CD14-positive monocyte (primary cell): ENCODE data around the gene ALG14. TPM values are rescaled to one million over a fixed set of nuclear protein-coding genes. Genes with fewer than 3 reads are reported as not detected.

ENCODE experiments used
- DNase-seq, 3 donors: peaks; one replicate each; pipeline ENCODE4 v3.0.0-alpha.2; 2011 to 2022
- H2AFZ ChIP-seq: 2 replicates; pipeline ENCODE4 v1.6.0; 2012; ENCODE audit warnings: mild to moderate bottlenecking, low read depth, low read length, inconsistent platforms; ENCODE audit not compliant: insufficient read depth, poor library complexity, severe bottlenecking
- H3K27ac ChIP-seq, 2 donors: 1 replicate in 1 of 2; 2 replicates in 1 of 2; pipeline ENCODE4 v1.5.1; 2012 to 2013; ENCODE audit warnings: low read length in 2 of 2, control low read depth in 1 of 2, inconsistent platforms in 1 of 2, low read depth in 1 of 2, mild to moderate bottlenecking in 1 of 2
- H3K27me3 ChIP-seq, 2 donors: one replicate each; pipeline versions ENCODE4 v1.6.0 to v1.6.1; 2011 to 2013; ENCODE audit warnings: low read length in 2 of 2; ENCODE audit not compliant: control insufficient read depth in 2 of 2, insufficient read depth in 2 of 2
- H3K36me3 ChIP-seq, 2 donors: replicated peaks in 1 of 2; 1 replicate in 1 of 2; 2 replicates in 1 of 2; pipeline versions ENCODE4 v1.5.1 to v1.6.1; 2012 to 2013; ENCODE audit warnings: low read length in 2 of 2, control low read depth in 1 of 2, inconsistent platforms in 1 of 2, mild to moderate bottlenecking in 1 of 2; ENCODE audit not compliant: insufficient read depth in 2 of 2, control insufficient read depth in 1 of 2
- H3K4me1 ChIP-seq, 2 donors: 1 replicate in 1 of 2; 2 replicates in 1 of 2; pipeline versions ENCODE4 v1.5.1 to v1.6.1; 2012 to 2013; ENCODE audit warnings: low read length in 2 of 2, control low read depth in 1 of 2, inconsistent platforms in 1 of 2, mild to moderate bottlenecking in 1 of 2, moderate library complexity in 1 of 2; ENCODE audit not compliant: insufficient read depth in 2 of 2, control insufficient read depth in 1 of 2
- H3K4me2 ChIP-seq: replicated peaks from 2 replicates; pipeline ENCODE3; 2012; ENCODE audit warnings: low read length, moderate library complexity, mild to moderate bottlenecking; ENCODE audit not compliant: poor library complexity, severe bottlenecking; ENCODE audit errors: extremely low read depth
- H3K4me3 ChIP-seq, 3 experiments: fragments of 200-600 bp in 1 of 3; sonication (generic) in 1 of 3; replicated peaks in 1 of 3; 1 replicate in 2 of 3; 2 replicates in 1 of 3; pipeline ENCODE4 v1.5.1; 2011 to 2013; ENCODE audit warnings: low read length in 3 of 3, mild to moderate bottlenecking in 3 of 3, control low read depth in 2 of 3, low read depth in 2 of 3, inconsistent platforms in 1 of 3, moderate library complexity in 1 of 3
- H3K79me2 ChIP-seq: 2 replicates; pipeline ENCODE4 v1.6.0; 2012; ENCODE audit warnings: mild to moderate bottlenecking, control low read depth, inconsistent platforms, low read length, moderate library complexity; ENCODE audit not compliant: insufficient read depth
- H3K9ac ChIP-seq: 2 replicates; pipeline ENCODE4 v1.6.0; 2017; ENCODE audit warnings: low read length, mild to moderate bottlenecking; ENCODE audit not compliant: insufficient read depth, poor library complexity, severe bottlenecking
- H3K9me3 ChIP-seq, 2 donors: replicated peaks in 1 of 2; 1 replicate in 1 of 2; 2 replicates in 1 of 2; pipeline versions ENCODE4 v1.5.1 to v1.6.1; 2012 to 2013; ENCODE audit warnings: low read length in 2 of 2, control low read depth in 1 of 2; ENCODE audit not compliant: control insufficient read depth in 1 of 2, insufficient read depth in 1 of 2
- H4K20me1 ChIP-seq: 2 replicates; pipeline ENCODE4 v1.6.0; 2012; ENCODE audit warnings: mild to moderate bottlenecking, low read length, control low read depth, moderate library complexity; ENCODE audit not compliant: insufficient read depth
- H3K27ac Mint-ChIP-seq, 7 donors: one replicate each; pipeline ENCODE4 v1.8.0; 2020; ENCODE audit warnings: mild to moderate bottlenecking in 7 of 7, mixed read lengths in 7 of 7, moderate library complexity in 6 of 7, inconsistent platforms in 2 of 7
- H3K27me3 Mint-ChIP-seq, 3 donors: one replicate each; pipeline ENCODE4 v1.8.0; 2021 to 2022; ENCODE audit warnings: low read depth in 3 of 3, mild to moderate bottlenecking in 3 of 3, mixed read lengths in 3 of 3, moderate library complexity in 3 of 3, inconsistent platforms in 1 of 3
- H3K36me3 Mint-ChIP-seq, 2 donors: one replicate each; pipeline ENCODE4 v1.8.0; 2020; ENCODE audit warnings: mixed read lengths in 2 of 2, inconsistent platforms in 1 of 2, mild to moderate bottlenecking in 1 of 2
- H3K4me1 Mint-ChIP-seq: one replicate; pipeline ENCODE4 v1.8.0; 2020; ENCODE audit warnings: mild to moderate bottlenecking, mixed read lengths
- H3K4me3 Mint-ChIP-seq, 2 donors: one replicate each; pipeline ENCODE4 v1.8.0; 2020; ENCODE audit warnings: mild to moderate bottlenecking in 2 of 2, mixed read lengths in 2 of 2, moderate library complexity in 1 of 2
- H3K9me3 Mint-ChIP-seq, 7 donors: one replicate each; pipeline ENCODE4 v1.8.0; 2020 to 2022; ENCODE audit warnings: mixed read lengths in 7 of 7, mild to moderate bottlenecking in 6 of 7, moderate library complexity in 6 of 7, inconsistent platforms in 2 of 7
- WGBS: methylation state at CpG from one replicate; pipeline ENCODE4 v1.1.5; 2013; ENCODE audit warnings: missing lambda C conversion rate; ENCODE audit not compliant: insufficient coverage; 5-methylcytosine and 5-hydroxymethylcytosine counted together
- intact Hi-C, 2 donors: fragments of 100-400 bp; cut with micrococcal nuclease; formaldehyde crosslinking; loops; one replicate each; pipeline versions ENCODE4 v1.15.0 to v1.15.1; 2023
- polyA plus RNA-seq, 3 donors: library from polyadenylated mRNA; depleted of rRNA in 1 of 3; unstranded in 2 of 3; stranded (reverse) in 1 of 3; fragments of 300-500 nt in 2 of 3; fragments of >200 nt in 1 of 3; fragmentation: Illumina TruSeq in 2 of 3; gene quantifications; 1 replicate in 2 of 3; 2 replicates in 1 of 3; pipeline ENCODE4 v1.2.3, GENCODE V29; 2012 to 2021
- TF ChIP-seq, protein P1 (sequence below): fragments of 200-600 bp; IDR thresholded peaks from one replicate; pipeline ENCODE4 v1.8.0; 2022; ENCODE audit warnings: antibody characterized with exemption, mild to moderate bottlenecking

The ALG14 gene
- polyA plus RNA-seq, 3 donors: 0.27 to 5.5 (median 4.4) TPM

DNA sequence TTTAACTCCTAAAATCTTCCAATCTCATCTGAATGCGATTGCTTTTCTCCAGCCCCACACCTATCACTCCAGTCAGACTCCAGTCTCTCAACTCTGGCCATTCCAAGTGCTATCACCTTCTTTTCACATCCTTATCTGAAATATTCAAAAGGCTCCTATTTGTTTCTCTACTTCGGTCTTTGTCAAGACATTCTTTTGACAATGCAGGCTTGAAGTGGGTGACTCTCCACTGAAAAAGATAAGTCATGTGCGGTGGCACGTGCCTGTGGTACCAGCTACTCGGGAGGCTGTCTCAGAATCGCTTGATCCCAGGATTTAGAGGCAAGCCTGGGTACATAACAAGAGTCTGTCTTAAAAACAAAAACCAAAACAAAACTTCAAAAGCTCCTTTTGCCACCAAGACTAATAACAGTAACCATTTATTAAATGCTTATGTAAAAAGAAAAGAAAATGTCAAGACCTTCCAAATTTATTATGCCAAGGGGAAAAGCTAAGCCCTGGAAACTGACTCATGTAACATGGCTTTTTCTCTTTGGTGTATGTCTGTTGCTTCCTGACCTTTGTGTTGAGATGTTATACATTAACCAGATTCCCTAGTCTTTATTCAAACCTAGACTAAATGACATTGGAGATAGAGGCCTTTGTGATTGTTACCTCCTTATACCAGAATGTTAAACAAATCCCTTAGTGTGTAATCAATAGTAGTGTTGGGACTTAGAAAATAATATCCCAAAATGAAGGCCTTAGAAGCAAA lies 3.6 kb downstream of the ALG14 start:
- Mint-ChIP-seq H3K9me3 (peaks cover 0 to 2% (median 0%) of the 10 kb centered on the region in 7 donors), H3K36me3 (peaks cover 8 to 11% of the 10 kb centered on the region in 2 donors), H3K4me3 (no peak overlapping the region), H3K27ac (no peak overlapping the region), H3K27me3 (peaks cover 0 to 1% (median 0%) of the 10 kb centered on the region in 3 donors), H3K4me1 (peaks cover 23% of the 10 kb centered on the region)
- Histone ChIP-seq H3K36me3 (peaks cover 0 to 7% of the 10 kb centered on the region in 2 donors), H3K27me3 (no peaks in the 10 kb centered on the region), H3K4me3 (no peak overlapping the region), H3K79me2 (no peaks in the 10 kb centered on the region), H3K9me3 (no peaks in the 10 kb centered on the region), H3K27ac (no peak overlapping the region), H3K4me1 (peaks cover 20 to 25% of the 10 kb centered on the region in 2 donors), H3K9ac (no peak overlapping the region), H3K4me2 (no peak overlapping the region), H2AFZ (no peak overlapping the region), H4K20me1 (no peaks in the 10 kb centered on the region)
- DNase-seq: no peak
- intact Hi-C loops: no loop called here
- TF ChIP-seq, protein P1, sequence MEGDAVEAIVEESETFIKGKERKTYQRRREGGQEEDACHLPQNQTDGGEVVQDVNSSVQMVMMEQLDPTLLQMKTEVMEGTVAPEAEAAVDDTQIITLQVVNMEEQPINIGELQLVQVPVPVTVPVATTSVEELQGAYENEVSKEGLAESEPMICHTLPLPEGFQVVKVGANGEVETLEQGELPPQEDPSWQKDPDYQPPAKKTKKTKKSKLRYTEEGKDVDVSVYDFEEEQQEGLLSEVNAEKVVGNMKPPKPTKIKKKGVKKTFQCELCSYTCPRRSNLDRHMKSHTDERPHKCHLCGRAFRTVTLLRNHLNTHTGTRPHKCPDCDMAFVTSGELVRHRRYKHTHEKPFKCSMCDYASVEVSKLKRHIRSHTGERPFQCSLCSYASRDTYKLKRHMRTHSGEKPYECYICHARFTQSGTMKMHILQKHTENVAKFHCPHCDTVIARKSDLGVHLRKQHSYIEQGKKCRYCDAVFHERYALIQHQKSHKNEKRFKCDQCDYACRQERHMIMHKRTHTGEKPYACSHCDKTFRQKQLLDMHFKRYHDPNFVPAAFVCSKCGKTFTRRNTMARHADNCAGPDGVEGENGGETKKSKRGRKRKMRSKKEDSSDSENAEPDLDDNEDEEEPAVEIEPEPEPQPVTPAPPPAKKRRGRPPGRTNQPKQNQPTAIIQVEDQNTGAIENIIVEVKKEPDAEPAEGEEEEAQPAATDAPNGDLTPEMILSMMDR: no peak
- 100% methylated on average over 5 of the region's 6 CpGs for WGBS

DNA sequence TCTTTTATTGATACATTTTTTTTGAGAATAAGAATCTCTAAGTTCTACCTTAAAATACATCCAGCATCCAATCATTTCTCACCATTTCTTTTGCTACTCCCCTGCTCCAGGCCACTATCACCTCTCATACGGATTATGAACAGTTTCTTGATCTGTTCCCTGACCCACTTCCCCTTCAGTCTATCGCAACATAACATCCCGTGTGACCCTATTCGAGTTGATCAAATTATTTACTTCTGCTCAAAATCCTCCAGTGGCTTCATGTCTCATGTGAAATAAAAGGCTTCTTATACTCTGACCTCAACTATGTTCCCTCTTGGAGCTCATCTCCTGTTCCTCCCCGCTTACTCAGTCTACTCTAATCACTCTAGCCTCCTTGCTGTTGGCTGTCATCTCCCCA lies 5.2 kb downstream of the ALG14 start:
- H3K4me1 Mint-ChIP-seq: peaks cover 19% of the 10 kb centered on the region
- peaks cover 19 to 26% of the 10 kb centered on the region in 2 donors for H3K36me3 Mint-ChIP-seq
- intact Hi-C loops: no loop called here
- Histone ChIP-seq H3K4me3 (no peak overlapping the region), H4K20me1 (no peaks in the 10 kb centered on the region), H3K36me3 (peaks cover 0 to 10% of the 10 kb centered on the region in 2 donors), H3K9me3 (no peaks in the 10 kb centered on the region), H3K79me2 (no peaks in the 10 kb centered on the region), H3K4me2 (no peak overlapping the region), H3K9ac (no peak overlapping the region), H3K27ac (no peak overlapping the region), H3K27me3 (no peaks in the 10 kb centered on the region), H3K4me1 (peaks cover 15 to 18% of the 10 kb centered on the region in 2 donors), H2AFZ (peak overlapping the region; percentile 22)
- DNase-seq: no peak
- H3K27me3 Mint-ChIP-seq: peaks cover 0 to 1% (median 0%) of the 10 kb centered on the region in 3 donors
- TF ChIP-seq, protein P1: no peak
- peaks cover 0 to 2% (median 0%) of the 10 kb centered on the region in 7 donors for H3K9me3 Mint-ChIP-seq
- WGBS: 36% methylated on average over 4 of the region's 5 CpGs
- no peak overlapping the region for H3K4me3 Mint-ChIP-seq
- H3K27ac Mint-ChIP-seq: peak overlapping the region in 1 of 7 donors; percentile 18
